ENCODE data around the gene KCNJ3.

KCNJ3 gene

GRCh38 chr2:154704991-154705390 is 6.5 kb downstream of the KCNJ3 start:
- no peak for DNase-seq (ENCODE audit: extremely low read depth, low read depth)
- no peak overlapping the region for H3K4me3 ChIP-seq (replicated peaks; ENCODE audit: low read depth, low read length)
- TF ChIP-seq CTCF (IDR thresholded peaks at IDR 0.05; ENCODE audit: low read depth, low read length, missing control alignments), result no peak

- TF ChIP-seq CTCF (IDR thresholded peaks at IDR 0.05; ENCODE audit: low read depth, low read length, missing control alignments), result no peak
- no peak overlapping the region for H3K4me3 ChIP-seq (replicated peaks; ENCODE audit: low read depth, low read length)
- DNase-seq (ENCODE audit: extremely low read depth, low read depth), result no peak
Measured at GRCh38 chr2:154706660-154707059, 8.2 kb downstream of the KCNJ3 start.

GRCh38 chr2:154707994-154708575 is 9.6 kb downstream of the KCNJ3 start:
- no peak for TF ChIP-seq CTCF (IDR thresholded peaks at IDR 0.05; ENCODE audit: low read depth, low read length, missing control alignments)
- H3K4me3 ChIP-seq (replicated peaks; ENCODE audit: low read depth, low read length), result no peak overlapping the region
- DNase-seq (ENCODE audit: extremely low read depth, low read depth), result no peak

- no peak for TF ChIP-seq CTCF (IDR thresholded peaks at IDR 0.05; ENCODE audit: low read depth, low read length, missing control alignments)
- DNase-seq (ENCODE audit: extremely low read depth, low read depth), result no peak
- no peak overlapping the region for H3K4me3 ChIP-seq (replicated peaks; ENCODE audit: low read depth, low read length)
Measured at GRCh38 chr2:154709215-154709614, 10.7 kb downstream of the KCNJ3 start.

- no peak overlapping the region for H3K4me3 ChIP-seq (replicated peaks; ENCODE audit: low read depth, low read length)
- TF ChIP-seq CTCF (IDR thresholded peaks at IDR 0.05; ENCODE audit: low read depth, low read length, missing control alignments), result no peak
- no peak for DNase-seq (ENCODE audit: extremely low read depth, low read depth)
Measured at GRCh38 chr2:154710078-154710477, 11.6 kb downstream of the KCNJ3 start.

GRCh38 chr2:154710685-154711084 is 12.2 kb downstream of the KCNJ3 start:
- DNase-seq (ENCODE audit: extremely low read depth, low read depth), result no peak
- TF ChIP-seq CTCF (IDR thresholded peaks at IDR 0.05; ENCODE audit: low read depth, low read length, missing control alignments), result no peak

GRCh38 chr2:154713675-154714074 is 15.2 kb downstream of the KCNJ3 start:
- no peak for DNase-seq (ENCODE audit: extremely low read depth, low read depth)
- TF ChIP-seq CTCF (IDR thresholded peaks at IDR 0.05; ENCODE audit: low read depth, low read length, missing control alignments), result no peak
- no peak overlapping the region for H3K4me3 ChIP-seq (replicated peaks; ENCODE audit: low read depth, low read length)

More at GRCh38 chr2:154710685-154711084, 12.2 kb downstream of the KCNJ3 start:
- no peak overlapping the region for H3K4me3 ChIP-seq (replicated peaks; ENCODE audit: low read depth, low read length)
